H9 (cell line): ENCODE data around the gene AGPAT1. TPM values are rescaled to one million over a fixed set of nuclear protein-coding genes. Genes with fewer than 3 reads are reported as not detected.

Source experiments
- DNase-seq: peaks from one replicate; pipeline ENCODE4 v3.0.0-alpha.2; 2017
- H2AFZ ChIP-seq: one replicate; pipeline ENCODE4 v1.6.1; 2013; ENCODE audit warnings: mild to moderate bottlenecking, low read length, control low read depth, moderate library complexity
- H2AK5ac ChIP-seq: 2 replicates; pipeline ENCODE4 v1.6.1; 2013; ENCODE audit warnings: low read length, control low read depth, mixed read lengths; ENCODE audit not compliant: insufficient read length
- H2BK120ac ChIP-seq: one replicate; pipeline ENCODE4 v1.6.1; 2013; ENCODE audit warnings: low read depth, mild to moderate bottlenecking, low read length, control low read depth, inconsistent platforms; ENCODE audit not compliant: poor library complexity, severe bottlenecking
- H2BK12ac ChIP-seq: 2 replicates; pipeline ENCODE4 v1.6.1; 2013; ENCODE audit warnings: low read length, control low read depth, mixed read lengths, low read depth; ENCODE audit not compliant: insufficient read length
- H2BK15ac ChIP-seq: 2 replicates; pipeline ENCODE4 v1.6.1; 2013; ENCODE audit warnings: low read depth, low read length, control low read depth
- H2BK20ac ChIP-seq: one replicate; pipeline ENCODE4 v1.6.1; 2013; ENCODE audit warnings: low read depth, mild to moderate bottlenecking, low read length, control low read depth, inconsistent platforms; ENCODE audit not compliant: poor library complexity, severe bottlenecking
- H2BK5ac ChIP-seq: 2 replicates; pipeline ENCODE4 v1.6.1; 2013; ENCODE audit warnings: low read length, control low read depth, mixed read lengths; ENCODE audit not compliant: insufficient read length
- H3K14ac ChIP-seq: 2 replicates; pipeline ENCODE4 v1.6.1; 2013; ENCODE audit warnings: low read length, control low read depth; ENCODE audit not compliant: insufficient read depth
- H3K18ac ChIP-seq: 2 replicates; pipeline ENCODE4 v1.6.1; 2013; ENCODE audit warnings: low read depth, mild to moderate bottlenecking, mixed read lengths, low read length, control low read depth; ENCODE audit not compliant: insufficient read length
- H3K23ac ChIP-seq: 2 replicates; pipeline ENCODE4 v1.6.1; 2013; ENCODE audit warnings: low read length, control low read depth, mixed read lengths, low read depth; ENCODE audit not compliant: insufficient read length
- H3K23me2 ChIP-seq: 2 replicates; pipeline ENCODE4 v1.6.1; 2013; ENCODE audit warnings: low read depth, mild to moderate bottlenecking, mixed read lengths, low read length, control low read depth; ENCODE audit not compliant: insufficient read length, poor library complexity, severe bottlenecking
- H3K27ac ChIP-seq: 2 replicates; pipeline ENCODE4 v1.5.1; 2013; ENCODE audit warnings: low read length, control low read depth, mixed read lengths, low read depth; ENCODE audit not compliant: insufficient read length
- H3K27me3 ChIP-seq: 2 replicates; pipeline ENCODE4 v1.6.1; 2013; ENCODE audit warnings: low read length, control low read depth, inconsistent platforms; ENCODE audit not compliant: insufficient read depth
- H3K4ac ChIP-seq: 2 replicates; pipeline ENCODE4 v1.6.1; 2013; ENCODE audit warnings: low read depth, mild to moderate bottlenecking, control low read depth, inconsistent platforms, low read length, moderate library complexity
- H3K4me1 ChIP-seq: 2 replicates; pipeline ENCODE4 v1.6.1; 2013; ENCODE audit warnings: low read length, control low read depth, inconsistent platforms; ENCODE audit not compliant: insufficient read depth
- H3K4me2 ChIP-seq: 2 replicates; pipeline ENCODE4 v1.6.1; 2013; ENCODE audit warnings: low read length, control low read depth, mixed read lengths; ENCODE audit not compliant: insufficient read length, insufficient read depth
- H3K56ac ChIP-seq: 2 replicates; pipeline ENCODE4 v1.6.1; 2013; ENCODE audit warnings: low read depth, mild to moderate bottlenecking, mixed read lengths, low read length, control low read depth; ENCODE audit not compliant: insufficient read length
- H3K79me1 ChIP-seq: 2 replicates; pipeline ENCODE4 v1.6.1; 2013; ENCODE audit warnings: low read depth, mild to moderate bottlenecking, moderate library complexity, low read length, control low read depth, inconsistent platforms; ENCODE audit not compliant: insufficient read depth, poor library complexity, severe bottlenecking
- H3K79me2 ChIP-seq: 2 replicates; pipeline ENCODE4 v1.6.1; 2013; ENCODE audit warnings: low read length, control low read depth, inconsistent platforms; ENCODE audit not compliant: insufficient read depth
- H3K9ac ChIP-seq: 2 replicates; pipeline ENCODE4 v1.6.1; 2013; ENCODE audit warnings: low read length, control low read depth, mixed read lengths; ENCODE audit not compliant: insufficient read length; ENCODE audit errors: extremely low read depth
- H3K9me3 ChIP-seq: one replicate; pipeline ENCODE4 v1.6.1; 2013; ENCODE audit warnings: low read depth, low read length, inconsistent platforms; ENCODE audit not compliant: control insufficient read depth
- H3T11ph ChIP-seq: one replicate; pipeline ENCODE4 v1.6.1; 2013; ENCODE audit warnings: mild to moderate bottlenecking, low read length, control low read depth, inconsistent platforms
- H4K20me1 ChIP-seq: one replicate; pipeline ENCODE4 v1.6.1; 2013; ENCODE audit not compliant: control insufficient read depth, insufficient read length, insufficient read depth
- H4K5ac ChIP-seq: 2 replicates; pipeline ENCODE4 v1.6.1; 2013; ENCODE audit warnings: low read depth, mild to moderate bottlenecking, mixed read lengths, low read length, control low read depth; ENCODE audit not compliant: insufficient read length
- H4K8ac ChIP-seq: replicated peaks from 2 replicates; pipeline ENCODE4 v1.6.1; 2013; ENCODE audit warnings: low read length, control low read depth, mixed read lengths, low read depth; ENCODE audit not compliant: insufficient read length
- H4K91ac ChIP-seq: 2 replicates; pipeline ENCODE4 v1.6.1; 2013; ENCODE audit warnings: low read depth, mild to moderate bottlenecking, moderate library complexity, mixed read lengths, low read length, control low read depth; ENCODE audit not compliant: insufficient read length
- H3K27ac Mint-ChIP-seq, 3 experiments: 2 replicates in 2 of 3; 3 replicates in 1 of 3; pipeline ENCODE4 v1.8.0; 2020 to 2021; ENCODE audit warnings: mixed read lengths in 3 of 3, mild to moderate bottlenecking in 1 of 3, moderate library complexity in 1 of 3
- H3K27me3 Mint-ChIP-seq: 2 replicates; pipeline ENCODE4 v1.8.0; 2021; ENCODE audit warnings: low read depth, mild to moderate bottlenecking, moderate library complexity, mixed read lengths
- H3K36me3 Mint-ChIP-seq, 3 experiments: 2 replicates in 2 of 3; 3 replicates in 1 of 3; pipeline ENCODE4 v1.8.0; 2020 to 2021; ENCODE audit warnings: low read depth in 3 of 3, mixed read lengths in 3 of 3; ENCODE audit not compliant: insufficient read depth in 1 of 3
- H3K4me1 Mint-ChIP-seq, 2 experiments: 2 replicates each; pipeline ENCODE4 v1.8.0; 2020; ENCODE audit warnings: mixed read lengths in 2 of 2
- H3K4me3 Mint-ChIP-seq, 2 experiments: 2 replicates in 1 of 2; 3 replicates in 1 of 2; pipeline ENCODE4 v1.8.0; 2020 to 2021; ENCODE audit warnings: mild to moderate bottlenecking in 2 of 2, mixed read lengths in 2 of 2, moderate library complexity in 1 of 2
- H3K9me3 Mint-ChIP-seq, 2 experiments: 2 replicates in 1 of 2; 3 replicates in 1 of 2; pipeline ENCODE4 v1.8.0; 2020; ENCODE audit warnings: mild to moderate bottlenecking in 2 of 2, mixed read lengths in 2 of 2, moderate library complexity in 1 of 2
- WGBS: extraction: QIAGEN DNeasy Blood & Tissue Kit; methylation state at CpG from one replicate; pipeline ENCODE4 v1.1.7; 2013; ENCODE audit warnings: missing lambda C conversion rate, low lambda C conversion rate, mixed read lengths; ENCODE audit not compliant: insufficient read length; ENCODE audit errors: extremely low coverage; 5-methylcytosine and 5-hydroxymethylcytosine counted together
- total RNA-seq: library from RNA; stranded (reverse); gene quantifications from 2 replicates; pipeline ENCODE4 v1.2.1, GENCODE V29; 2021
- TF ChIP-seq, protein P1 (sequence below): fragments of 200-600 bp; sonication (generic); conservative IDR thresholded peaks from 3 replicates; pipeline ENCODE4 v1.8.0; 2021; ENCODE audit warnings: antibody characterized with exemption, mild to moderate bottlenecking

The AGPAT1 gene
- total RNA-seq, 1 experiment from 2014 or later, result 89.5 TPM

DNA sequence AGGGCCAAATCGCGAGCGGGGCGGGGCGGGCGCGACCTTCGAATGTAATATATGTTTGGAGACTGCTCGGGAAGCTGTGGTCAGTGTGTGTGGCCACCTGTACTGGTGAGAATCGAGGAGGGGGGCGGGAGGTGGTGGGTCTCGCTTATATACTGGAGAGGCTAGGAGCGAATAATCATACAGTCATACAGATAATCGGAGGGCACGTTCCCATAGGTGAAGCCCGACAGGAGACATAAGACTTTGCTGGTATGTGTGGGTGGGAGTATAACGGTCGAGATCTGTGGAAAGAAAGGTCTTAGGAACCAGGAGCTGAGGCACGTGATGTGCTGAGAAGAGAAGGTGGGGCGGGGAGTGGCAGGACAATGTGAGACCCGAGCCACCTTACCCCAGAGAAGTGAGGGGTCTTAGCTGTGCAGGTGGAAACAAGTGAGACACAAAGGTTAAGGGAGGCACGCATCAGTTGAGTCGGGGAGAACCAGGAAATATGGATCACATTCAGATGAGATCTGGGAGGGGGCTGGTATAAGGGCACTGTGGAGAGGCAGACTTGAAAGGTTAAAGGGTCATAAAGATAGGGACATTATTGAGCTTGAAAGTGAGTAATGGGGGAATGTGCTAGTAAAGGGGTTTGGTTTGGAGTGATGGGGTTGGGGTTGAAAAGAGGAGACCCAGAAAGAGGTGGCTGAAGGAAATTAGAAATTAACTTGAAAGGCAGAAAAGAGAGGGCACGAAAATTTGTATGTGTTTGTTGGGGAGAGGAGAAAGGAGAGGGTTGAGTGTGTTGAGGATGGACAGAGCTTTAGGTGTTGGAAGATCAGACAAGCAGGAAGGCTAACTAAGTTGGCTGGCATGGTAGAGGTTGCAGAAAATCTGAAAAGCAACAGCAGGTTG lies 2.9 kb upstream of the AGPAT1 start:
- no peak for DNase-seq
- Mint-ChIP-seq H3K4me3 (peak overlapping the region; percentile 83 to 86), H3K4me1 (peaks cover 35% of the 10 kb centered on the region in 2 experiments), H3K36me3 (peaks cover 22 to 51% (median 43%) of the 10 kb centered on the region in 3 experiments), H3K27ac (peak overlapping the region; percentile 98), H3K9me3 (no peaks in the 10 kb centered on the region; a peak in 1 of 5 replicates), H3K27me3 (no peaks in the 10 kb centered on the region; the same call in 1 of the 2 replicates)
- Histone ChIP-seq H4K91ac (no peak overlapping the region), H3K79me1 (no peaks in the 10 kb centered on the region), H4K8ac (no peak overlapping the region), H2BK20ac (no peak overlapping the region), H3K9ac (peak overlapping the region; percentile 66), H3K14ac (peak overlapping the region; percentile 29; the same call in 1 of the 2 replicates), H3K18ac (no peak overlapping the region), H3K56ac (no peak overlapping the region), H3K23me2 (peaks cover 22% of the 10 kb centered on the region), H2BK5ac (no peak overlapping the region), H3K4ac (no peak overlapping the region), H4K5ac (no peak overlapping the region), H3T11ph (no peak overlapping the region), H2BK15ac (no peak overlapping the region), H2AFZ (no peak overlapping the region), H2BK12ac (no peak overlapping the region), H3K4me2 (peak overlapping the region; percentile 83), H3K23ac (no peak overlapping the region), H2BK120ac (no peak overlapping the region), H3K27ac (no peak overlapping the region), H4K20me1 (no peaks in the 10 kb centered on the region), H3K27me3 (no peaks in the 10 kb centered on the region), H3K79me2 (peaks cover 19% of the 10 kb centered on the region; the same call in 1 of the 2 replicates), H3K9me3 (no peaks in the 10 kb centered on the region), H3K4me1 (peaks cover 7% of the 10 kb centered on the region), H2AK5ac (no peak overlapping the region)
- TF ChIP-seq, protein P1, sequence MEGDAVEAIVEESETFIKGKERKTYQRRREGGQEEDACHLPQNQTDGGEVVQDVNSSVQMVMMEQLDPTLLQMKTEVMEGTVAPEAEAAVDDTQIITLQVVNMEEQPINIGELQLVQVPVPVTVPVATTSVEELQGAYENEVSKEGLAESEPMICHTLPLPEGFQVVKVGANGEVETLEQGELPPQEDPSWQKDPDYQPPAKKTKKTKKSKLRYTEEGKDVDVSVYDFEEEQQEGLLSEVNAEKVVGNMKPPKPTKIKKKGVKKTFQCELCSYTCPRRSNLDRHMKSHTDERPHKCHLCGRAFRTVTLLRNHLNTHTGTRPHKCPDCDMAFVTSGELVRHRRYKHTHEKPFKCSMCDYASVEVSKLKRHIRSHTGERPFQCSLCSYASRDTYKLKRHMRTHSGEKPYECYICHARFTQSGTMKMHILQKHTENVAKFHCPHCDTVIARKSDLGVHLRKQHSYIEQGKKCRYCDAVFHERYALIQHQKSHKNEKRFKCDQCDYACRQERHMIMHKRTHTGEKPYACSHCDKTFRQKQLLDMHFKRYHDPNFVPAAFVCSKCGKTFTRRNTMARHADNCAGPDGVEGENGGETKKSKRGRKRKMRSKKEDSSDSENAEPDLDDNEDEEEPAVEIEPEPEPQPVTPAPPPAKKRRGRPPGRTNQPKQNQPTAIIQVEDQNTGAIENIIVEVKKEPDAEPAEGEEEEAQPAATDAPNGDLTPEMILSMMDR, result no peak
- 100% methylated on average over 1 of the region's 24 CpGs for whole genome bisulfite sequencing
